Right hindlimb (tissue), 1 donor: ENCODE measurements around the gene GZMB.
"Not testable (repeated sequence)": the region's sequence is repeated elsewhere in the genome, so short reads cannot be mapped to it uniquely, and the experiment has no call there.

ENCODE experiments used
- DNase-seq: peaks from one replicate; pipeline ENCODE4 v3.0.0-alpha.2; 2018

GZMB gene, protein sequence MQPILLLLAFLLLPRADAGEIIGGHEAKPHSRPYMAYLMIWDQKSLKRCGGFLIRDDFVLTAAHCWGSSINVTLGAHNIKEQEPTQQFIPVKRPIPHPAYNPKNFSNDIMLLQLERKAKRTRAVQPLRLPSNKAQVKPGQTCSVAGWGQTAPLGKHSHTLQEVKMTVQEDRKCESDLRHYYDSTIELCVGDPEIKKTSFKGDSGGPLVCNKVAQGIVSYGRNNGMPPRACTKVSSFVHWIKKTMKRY

DNA sequence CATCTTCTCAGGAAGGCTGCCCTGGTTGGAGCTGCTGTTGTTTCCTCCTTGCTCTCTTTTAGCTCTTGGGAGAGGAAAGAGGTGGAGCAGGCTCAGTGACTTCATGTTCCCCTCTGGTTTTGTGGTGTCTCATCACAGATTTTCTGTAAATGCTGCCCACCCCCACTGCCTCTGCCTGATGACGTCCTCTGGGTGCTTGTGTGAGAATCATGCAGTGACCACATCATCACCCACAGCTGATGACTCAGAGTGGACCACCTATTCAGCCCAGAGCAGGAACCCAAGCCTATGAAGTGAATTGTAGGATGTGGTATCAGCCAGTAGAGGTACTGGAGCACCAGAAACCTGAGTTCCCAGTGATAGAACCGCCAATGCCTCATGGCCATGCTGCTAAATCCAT, at the start of gene GZMB:
Gene GZMB (minus strand): TSS at position 33 of the 400 bp plus-strand sequence. CDS start 30 bp downstream, at position 3.
- no peak for DNase-seq

- DNase-seq: no peak
Measured at GRCh38 chr14:24681056-24681455, 47.1 kb upstream of the GZMB start.

DNA sequence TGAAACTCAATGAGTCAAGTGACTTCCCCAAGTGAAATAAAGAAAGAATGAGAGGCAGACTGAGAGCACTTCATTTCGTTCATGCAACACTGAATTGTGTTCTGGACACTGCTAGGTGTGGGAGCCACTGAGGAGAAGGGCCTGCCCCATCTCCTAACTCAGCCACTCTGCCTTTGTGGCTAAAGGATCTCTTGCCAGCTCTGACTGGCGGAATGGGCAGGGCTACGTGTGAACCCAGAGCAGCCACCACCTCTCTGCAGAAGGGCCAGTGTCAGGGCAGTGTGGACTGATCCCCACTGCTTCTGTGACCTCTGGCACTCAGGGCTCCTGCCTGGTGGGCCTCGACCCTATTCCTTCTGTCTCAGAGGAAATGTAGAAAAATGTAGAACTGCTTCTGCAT, 46.5 kb upstream of the GZMB start:
- DNase-seq: no peak

- no peak for DNase-seq
Measured at GRCh38 chr14:24679248-24679961, 45.4 kb upstream of the GZMB start.

GRCh38 chr14:24678801-24679247, 44.8 kb upstream of the GZMB start:
- peak; percentile 82 for DNase-seq

DNA sequence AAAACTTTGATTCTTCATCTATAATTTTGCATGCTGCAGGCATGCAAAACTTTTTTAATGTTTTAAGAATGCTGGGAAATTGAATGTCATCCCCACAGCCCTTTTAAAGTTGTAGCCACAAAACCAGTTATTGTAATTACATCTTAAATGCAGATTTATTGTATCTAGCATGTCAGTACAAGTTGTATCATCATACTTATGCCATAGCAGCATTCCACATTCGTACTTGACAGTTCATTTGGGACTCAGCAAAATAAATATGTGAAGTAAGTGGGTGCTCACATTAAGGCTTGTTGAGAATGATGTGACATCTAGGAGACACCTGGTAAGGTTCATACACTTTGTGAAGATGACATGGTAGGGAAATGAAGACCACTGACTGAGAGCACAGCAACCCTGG, 44.0 kb upstream of the GZMB start:
- DNase-seq: no peak

DNA sequence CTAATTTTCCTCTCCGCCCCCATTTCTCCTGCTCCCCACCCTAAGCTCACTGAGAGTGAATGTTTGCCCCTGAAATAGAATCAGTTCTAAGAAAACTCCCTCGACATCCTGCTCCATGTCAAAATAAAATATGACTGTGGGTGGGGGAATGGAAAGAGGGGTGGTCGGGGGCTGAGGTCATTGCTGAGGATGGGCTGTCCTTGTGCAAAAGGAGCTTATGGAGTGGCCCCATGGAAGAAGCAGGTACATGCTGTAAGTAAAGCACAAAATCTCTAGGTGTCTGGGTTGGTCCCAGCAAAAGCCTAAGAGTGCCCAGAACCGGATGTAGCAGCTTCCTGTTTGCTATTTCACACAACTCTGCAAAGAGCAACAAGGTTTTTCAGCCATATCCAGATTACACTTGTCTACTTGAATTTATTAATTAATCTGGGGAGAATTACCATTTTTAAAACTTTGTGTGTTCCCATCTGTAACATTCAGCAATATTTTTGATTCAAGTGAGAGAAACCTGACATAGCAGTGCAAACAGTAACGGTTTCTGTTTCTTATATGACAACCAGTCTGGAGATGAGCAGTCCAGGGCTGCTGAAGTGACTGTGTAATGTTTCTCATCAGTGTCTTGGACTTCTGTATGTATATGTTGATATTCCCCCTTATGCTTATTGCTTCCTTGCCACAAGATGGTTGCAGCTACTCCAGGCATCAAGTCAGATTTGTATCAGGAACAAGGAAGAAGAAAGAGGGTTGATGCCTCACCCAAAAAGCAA, 40.4 kb upstream of the GZMB start:
- DNase-seq: no peak

DNA sequence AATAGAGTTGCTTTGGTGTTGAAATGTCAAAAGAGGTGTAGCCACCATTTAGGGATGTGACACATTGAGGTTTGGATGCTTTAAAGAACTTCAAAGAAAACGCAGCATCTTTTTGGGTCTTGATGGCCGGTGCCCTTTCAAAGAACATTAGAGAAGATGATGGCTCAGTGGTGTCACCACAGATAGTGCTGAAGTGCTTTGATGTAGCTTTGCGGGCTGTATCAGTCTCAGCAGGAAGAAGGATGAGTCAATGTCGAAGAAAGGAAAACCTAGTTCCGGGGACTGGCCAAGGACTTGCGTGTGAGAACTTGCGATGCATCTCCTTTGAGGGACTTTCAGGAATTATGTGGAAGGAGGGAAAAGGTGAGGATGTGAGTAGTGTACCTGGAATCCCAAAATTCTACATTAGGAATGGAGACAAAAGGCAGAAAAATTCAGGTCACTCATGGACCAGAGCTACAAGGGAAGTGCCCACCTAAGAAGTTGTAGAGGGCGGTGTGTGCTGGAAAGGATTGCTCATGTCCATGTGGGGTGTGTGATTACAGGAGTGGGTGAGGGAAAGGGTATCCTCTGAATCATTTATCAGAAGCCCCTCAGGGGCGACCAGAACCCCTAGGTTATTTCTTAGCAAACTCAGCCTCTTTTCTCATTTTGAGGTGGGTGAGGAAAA, 39.7 kb upstream of the GZMB start:
- DNase-seq: no peak

DNA sequence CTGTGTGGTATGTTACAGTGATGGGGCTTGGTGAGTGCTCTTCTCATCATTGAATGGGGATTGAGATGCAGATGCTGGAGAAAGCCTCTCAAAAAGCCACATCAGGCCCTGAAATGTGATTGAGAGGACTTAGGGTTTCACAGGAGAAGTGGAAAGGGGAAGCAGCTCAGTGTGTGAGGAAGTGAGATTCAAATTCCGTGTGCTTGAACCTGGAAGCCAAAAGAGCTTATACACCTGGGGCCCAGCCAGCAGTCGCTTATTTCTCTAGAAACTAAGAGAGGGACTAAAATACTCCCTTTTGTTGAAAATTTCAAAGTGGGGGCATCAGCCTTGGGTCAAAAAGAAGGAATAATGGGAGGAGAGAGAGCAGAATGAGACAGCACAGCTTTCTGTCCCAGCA, 39.1 kb upstream of the GZMB start:
- DNase-seq: no peak

- DNase-seq: no peak
Measured at GRCh38 chr14:24670594-24670993, 36.6 kb upstream of the GZMB start.

- no peak for DNase-seq
Measured at GRCh38 chr14:24669651-24670050, 35.7 kb upstream of the GZMB start.

GRCh38 chr14:24665440-24665991, 31.5 kb upstream of the GZMB start:
- no peak for DNase-seq

GRCh38 chr14:24664366-24664765, 30.4 kb upstream of the GZMB start:
- DNase-seq: no peak

- DNase-seq: peak; percentile 47
Measured at GRCh38 chr14:24662753-24663152, 28.8 kb upstream of the GZMB start.

DNA sequence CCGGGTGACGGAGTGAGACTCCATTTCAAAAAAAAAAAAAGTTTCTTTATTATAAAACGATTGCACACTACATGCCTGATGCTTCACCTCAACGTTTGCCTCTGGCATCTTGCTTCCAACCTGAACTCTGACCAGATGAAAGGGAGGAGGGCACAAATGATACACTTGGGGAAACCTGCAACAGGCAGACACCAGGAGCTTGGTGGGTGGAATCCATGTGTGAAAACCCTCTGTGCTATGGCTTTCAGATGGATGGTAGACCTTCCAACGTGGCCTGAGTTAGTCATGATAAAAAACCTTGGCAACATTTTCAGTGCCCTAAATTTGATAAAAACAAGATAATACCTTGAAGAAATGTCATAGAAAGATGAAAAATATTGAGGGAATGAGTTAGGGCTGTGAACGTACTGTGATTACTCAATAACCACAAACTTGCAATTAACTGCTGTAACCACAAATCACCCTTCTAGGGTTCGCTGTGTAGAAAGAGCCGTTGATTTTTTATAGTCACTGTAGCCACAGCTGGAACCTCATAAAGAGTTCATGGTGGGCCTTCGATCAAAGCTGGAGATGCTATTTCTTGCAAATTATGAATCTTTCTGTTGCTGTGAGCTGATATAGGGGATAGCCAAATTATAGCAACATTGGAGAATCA, 26.1 kb upstream of the GZMB start:
- no peak for DNase-seq

- not testable (repeated sequence) for DNase-seq
Measured at GRCh38 chr14:24648361-24648760, 14.4 kb upstream of the GZMB start.

GRCh38 chr14:24639905-24640304, 5.9 kb upstream of the GZMB start:
- DNase-seq: no peak

DNA sequence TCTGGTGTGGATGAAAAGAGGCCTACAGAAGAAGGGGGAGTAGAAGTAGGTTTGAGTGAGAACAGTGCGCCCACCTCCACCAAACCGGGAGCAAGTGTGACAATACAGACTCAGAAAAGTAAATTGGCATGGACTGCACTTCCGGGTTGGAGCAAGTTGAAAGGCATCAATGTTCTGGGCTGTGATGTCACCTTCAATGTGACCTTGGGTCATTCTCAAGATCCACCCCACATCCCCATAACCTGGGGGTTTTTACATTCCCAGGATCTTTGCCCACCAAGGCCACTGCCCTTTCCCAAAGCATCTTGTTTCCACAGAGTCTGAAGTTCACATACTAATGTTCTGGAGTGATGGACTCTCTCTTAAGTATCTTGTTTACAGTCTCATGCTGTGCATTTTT, 5.3 kb upstream of the GZMB start:
- no peak for DNase-seq

GRCh38 chr14:24633353-24633752, 637 bp downstream of the GZMB start:
- DNase-seq: no peak

- DNase-seq: no peak
Measured at GRCh38 chr14:24632761-24633160, 1.2 kb downstream of the GZMB start.

DNA sequence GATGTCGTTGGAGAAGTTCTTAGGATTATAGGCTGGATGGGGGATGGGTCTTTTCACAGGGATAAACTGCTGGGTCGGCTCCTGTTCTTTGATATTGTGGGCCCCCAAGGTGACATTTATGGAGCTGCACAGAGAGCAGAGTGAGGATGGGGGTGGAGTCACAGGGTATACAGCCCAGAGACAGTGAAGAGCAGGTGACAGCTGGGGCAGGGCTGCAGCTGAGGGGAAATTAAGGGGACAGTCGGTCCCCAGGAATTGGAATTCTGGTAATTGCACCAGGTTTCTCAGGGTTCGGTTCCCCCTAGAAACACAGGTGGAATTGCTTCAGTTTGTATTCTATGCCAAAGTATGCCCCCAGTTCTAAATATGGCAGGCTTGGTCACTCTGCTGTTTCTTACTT, 1.7 kb downstream of the GZMB start:
- no peak for DNase-seq

DNA sequence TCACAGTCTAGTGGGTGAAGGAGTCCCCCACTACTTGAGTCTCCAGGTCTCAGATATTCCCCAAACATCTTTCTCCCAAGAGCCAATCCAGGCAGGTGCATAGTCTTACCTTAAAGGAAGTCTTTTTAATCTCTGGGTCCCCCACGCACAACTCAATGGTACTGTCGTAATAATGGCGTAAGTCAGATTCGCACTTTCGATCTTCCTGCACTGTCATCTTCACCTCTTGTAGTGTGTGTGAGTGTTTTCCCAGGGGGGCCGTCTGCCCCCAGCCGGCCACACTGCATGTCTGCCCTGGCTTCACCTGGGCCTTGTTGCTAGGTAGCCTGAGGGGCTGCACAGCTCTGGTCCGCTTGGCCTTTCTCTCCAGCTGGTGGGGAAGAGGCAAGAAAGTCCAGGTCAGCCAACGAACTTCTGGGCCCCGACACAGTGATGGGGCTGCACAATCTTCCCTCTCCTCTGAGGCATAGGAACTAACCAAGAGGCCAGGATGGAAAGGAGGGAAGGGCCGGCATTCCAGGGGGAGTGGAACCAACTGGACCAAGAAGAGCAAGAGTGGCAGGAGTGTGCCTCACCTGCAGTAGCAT, 2.1 kb downstream of the GZMB start:
- DNase-seq: no peak
